ENCODE measurements around the gene FBXL20. TPM values are rescaled to one million over a fixed set of nuclear protein-coding genes. Genes with fewer than 3 reads are reported as not detected.

Gene FBXL20
- total and polyA plus RNA-seq, 2 of the 8 experiments (the other 6 are each of a cell fraction or from before 2014, with no cell fraction given) = 5.5 to 11.0 TPM

Other genes with a start within 250 kb of the FBXL20 start
- 3.4 and 4.1 TPM in 2 replicates for gene PLXDC1, start 250.0 kb downstream of the FBXL20 start, total RNA-seq (2021; fragmentation: NEBNext Ultra II Directional; extraction: Animal tissue kit (Norgen Biotek cat#: 25700))
- 14.6 and 17.9 TPM in 2 replicates for gene PLXDC1, start 250.0 kb downstream of the FBXL20 start, polyA plus RNA-seq (2011; rRNA removed)
- gene ARL5C, start 235.5 kb downstream of the FBXL20 start, total RNA-seq (2021; fragmentation: NEBNext Ultra II Directional; extraction: Animal tissue kit (Norgen Biotek cat#: 25700)) = not detected in 2 replicates
- gene ARL5C, start 235.5 kb downstream of the FBXL20 start, polyA plus RNA-seq (2011; rRNA removed) = not detected in 2 replicates
- gene CACNB1, start 204.0 kb downstream of the FBXL20 start, total RNA-seq (2021; fragmentation: NEBNext Ultra II Directional; extraction: Animal tissue kit (Norgen Biotek cat#: 25700)) = 15.1 and 17.8 TPM in 2 replicates
- gene CACNB1, start 204.0 kb downstream of the FBXL20 start, polyA plus RNA-seq (2011; rRNA removed) = 7.2 and 10.6 TPM in 2 replicates
- gene RPL19, start 201.3 kb downstream of the FBXL20 start, total RNA-seq (2021; fragmentation: NEBNext Ultra II Directional; extraction: Animal tissue kit (Norgen Biotek cat#: 25700)) = 2,182 and 2,219 TPM in 2 replicates
- gene RPL19, start 201.3 kb downstream of the FBXL20 start, polyA plus RNA-seq (2011; rRNA removed) = 1,992 and 2,108 TPM in 2 replicates
- gene STAC2, start 175.7 kb downstream of the FBXL20 start, total RNA-seq (2021; fragmentation: NEBNext Ultra II Directional; extraction: Animal tissue kit (Norgen Biotek cat#: 25700)) = 5.4 and 6.0 TPM in 2 replicates
- 1.5 and 2.5 TPM in 2 replicates for gene STAC2, start 175.7 kb downstream of the FBXL20 start, polyA plus RNA-seq (2011; rRNA removed)
- 56.5 and 57.6 TPM in 2 replicates for gene MED1, start 49.6 kb upstream of the FBXL20 start, total RNA-seq (2021; fragmentation: NEBNext Ultra II Directional; extraction: Animal tissue kit (Norgen Biotek cat#: 25700))
- 17.8 and 24.7 TPM in 2 replicates for gene MED1, start 49.6 kb upstream of the FBXL20 start, polyA plus RNA-seq (2011; rRNA removed)
- gene CDK12, start 59.9 kb upstream of the FBXL20 start, total RNA-seq (2021; fragmentation: NEBNext Ultra II Directional; extraction: Animal tissue kit (Norgen Biotek cat#: 25700)) = 68.9 and 70.3 TPM in 2 replicates
- 14.8 and 16.0 TPM in 2 replicates for gene CDK12, start 59.9 kb upstream of the FBXL20 start, polyA plus RNA-seq (2011; rRNA removed)
- not detected in 2 replicates for gene NEUROD2, start 206.3 kb upstream of the FBXL20 start, total RNA-seq (2021; fragmentation: NEBNext Ultra II Directional; extraction: Animal tissue kit (Norgen Biotek cat#: 25700))
- gene NEUROD2, start 206.3 kb upstream of the FBXL20 start, polyA plus RNA-seq (2011; rRNA removed) = not detected in 2 replicates
- 9.4 and 10.7 TPM in 2 replicates for gene PPP1R1B, start 225.3 kb upstream of the FBXL20 start, total RNA-seq (2021; fragmentation: NEBNext Ultra II Directional; extraction: Animal tissue kit (Norgen Biotek cat#: 25700))
- gene PPP1R1B, start 225.3 kb upstream of the FBXL20 start, polyA plus RNA-seq (2011; rRNA removed) = 21.0 and 22.3 TPM in 2 replicates
- 47.6 and 56.7 TPM in 2 replicates for gene STARD3, start 235.5 kb upstream of the FBXL20 start, total RNA-seq (2021; fragmentation: NEBNext Ultra II Directional; extraction: Animal tissue kit (Norgen Biotek cat#: 25700))
- 80.3 and 116 TPM in 2 replicates for gene STARD3, start 235.5 kb upstream of the FBXL20 start, polyA plus RNA-seq (2011; rRNA removed)

Measured in H1 (cell line).